ENCODE data around the gene TMPRSS2. TPM values are rescaled to one million over a fixed set of nuclear protein-coding genes. Genes with fewer than 3 reads are reported as not detected.

TMPRSS2 gene
- total RNA-seq, 2 experiments from 2014 or later, result not detected

DNA sequence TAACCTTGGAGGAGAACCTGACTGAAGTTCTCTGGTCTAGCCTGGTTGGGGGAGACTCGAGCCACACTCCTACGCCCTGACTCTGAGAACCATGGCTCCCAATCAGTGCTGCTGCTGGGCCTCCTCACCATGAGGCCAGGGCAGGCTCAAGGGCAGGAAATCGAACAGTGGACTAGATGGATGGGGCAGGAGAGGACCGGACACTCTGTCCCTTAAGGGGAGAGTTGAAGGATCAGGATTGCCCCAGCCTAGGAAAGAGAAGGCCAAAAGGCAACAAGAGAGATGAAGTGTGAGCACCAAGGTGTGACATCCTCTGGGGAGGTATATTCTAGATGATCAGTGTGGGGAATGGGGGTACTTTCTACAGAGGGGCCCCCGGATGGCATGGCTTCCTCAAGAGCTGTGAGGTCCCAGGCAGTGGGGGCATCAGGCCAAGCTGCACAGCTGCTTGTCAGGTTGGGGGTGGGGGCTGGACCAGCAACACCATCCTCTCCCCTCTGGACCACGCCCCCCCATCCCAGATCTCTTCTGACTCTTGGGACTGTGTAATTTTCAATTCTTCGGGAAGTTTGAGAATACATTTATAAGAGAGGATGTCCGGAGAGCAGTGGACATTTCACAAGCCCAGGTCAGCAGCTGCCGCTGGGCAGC, 47.9 kb downstream of the TMPRSS2 start:
- Histone ChIP-seq H3K4me3 (ENCODE audit: low read length) (no peak overlapping the region), H3K4me1 (ENCODE audit: insufficient read depth, low read length) (no peaks in the 10 kb centered on the region), H3K9me3 (ENCODE audit: control insufficient read depth in 1 of 2, insufficient read depth in 1 of 2, low read length in 2 of 2) (no peaks in the 10 kb centered on the region), H3K27ac (ENCODE audit: low read depth in 1 of 2, low read length in 2 of 2) (no peak overlapping the region), H3K36me3 (ENCODE audit: insufficient read depth, low read length) (peaks cover 31% of the 10 kb centered on the region), H3K27me3 (ENCODE audit: control insufficient read depth in 1 of 2, insufficient read depth in 2 of 2, low read length in 2 of 2) (no peaks in the 10 kb centered on the region)
- Mint-ChIP-seq H3K4me1 (ENCODE audit: low read depth) (peaks cover 5% of the 10 kb centered on the region), H3K27ac (no peak overlapping the region), H3K9me3 (no peaks in the 10 kb centered on the region), H3K4me3 (no peak overlapping the region), H3K27me3 (no peaks in the 10 kb centered on the region), H3K36me3 (ENCODE audit: low read depth) (peaks cover 57% of the 10 kb centered on the region)
- no peak for ATAC-seq (ENCODE audit: poor library complexity)
- DNase-seq, result peak in 1 of 14 experiments; percentile 62
- intact Hi-C loops (cut with DNase I, micrococcal nuclease), result loop anchor here (1.0 kb wide), 1 partner anchor 177 kb away; no protein-coding TSS in a partner anchor
- ChIA-PET POLR2A (interaction anchor here (1.0 to 1.4 kb wide), 2 partner anchors 90 to 177 kb away, joined by 6 to 11 read pairs; no protein-coding TSS in a partner anchor), CTCF (interaction anchor here (0.9 to 7.2 kb wide), 3 partner anchors 174 to 180 kb away, joined by 4 to 73 read pairs (median 6); no protein-coding TSS in a partner anchor)
- TF ChIP-seq, protein P1, sequence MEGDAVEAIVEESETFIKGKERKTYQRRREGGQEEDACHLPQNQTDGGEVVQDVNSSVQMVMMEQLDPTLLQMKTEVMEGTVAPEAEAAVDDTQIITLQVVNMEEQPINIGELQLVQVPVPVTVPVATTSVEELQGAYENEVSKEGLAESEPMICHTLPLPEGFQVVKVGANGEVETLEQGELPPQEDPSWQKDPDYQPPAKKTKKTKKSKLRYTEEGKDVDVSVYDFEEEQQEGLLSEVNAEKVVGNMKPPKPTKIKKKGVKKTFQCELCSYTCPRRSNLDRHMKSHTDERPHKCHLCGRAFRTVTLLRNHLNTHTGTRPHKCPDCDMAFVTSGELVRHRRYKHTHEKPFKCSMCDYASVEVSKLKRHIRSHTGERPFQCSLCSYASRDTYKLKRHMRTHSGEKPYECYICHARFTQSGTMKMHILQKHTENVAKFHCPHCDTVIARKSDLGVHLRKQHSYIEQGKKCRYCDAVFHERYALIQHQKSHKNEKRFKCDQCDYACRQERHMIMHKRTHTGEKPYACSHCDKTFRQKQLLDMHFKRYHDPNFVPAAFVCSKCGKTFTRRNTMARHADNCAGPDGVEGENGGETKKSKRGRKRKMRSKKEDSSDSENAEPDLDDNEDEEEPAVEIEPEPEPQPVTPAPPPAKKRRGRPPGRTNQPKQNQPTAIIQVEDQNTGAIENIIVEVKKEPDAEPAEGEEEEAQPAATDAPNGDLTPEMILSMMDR (IDR thresholded peaks at IDR 0.05), result no peak

DNA sequence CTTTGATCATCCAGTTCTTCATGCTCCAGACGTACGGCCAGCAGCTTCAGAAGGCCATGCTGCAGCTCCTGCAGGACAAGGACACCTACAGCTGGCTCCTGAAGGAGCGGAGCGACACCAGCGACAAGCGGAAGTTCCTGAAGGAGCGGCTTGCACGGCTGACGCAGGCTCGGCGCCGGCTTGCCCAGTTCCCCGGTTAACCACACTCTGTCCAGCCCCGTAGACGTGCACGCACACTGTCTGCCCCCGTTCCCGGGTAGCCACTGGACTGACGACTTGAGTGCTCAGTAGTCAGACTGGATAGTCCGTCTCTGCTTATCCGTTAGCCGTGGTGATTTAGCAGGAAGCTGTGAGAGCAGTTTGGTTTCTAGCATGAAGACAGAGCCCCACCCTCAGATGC, 49.4 kb downstream of the TMPRSS2 start:
- TF ChIP-seq, protein P1 (IDR thresholded peaks at IDR 0.05), result no peak
- no peak overlapping the region for H3K27ac ChIP-seq (ENCODE audit: low read depth in 1 of 2, low read length in 2 of 2)
- ATAC-seq (ENCODE audit: poor library complexity) (no peak), DNase-seq (no peak)
- peaks cover 42% of the 10 kb centered on the region for H3K36me3 ChIP-seq (ENCODE audit: insufficient read depth, low read length)
- H3K27me3 ChIP-seq (ENCODE audit: control insufficient read depth in 1 of 2, insufficient read depth in 2 of 2, low read length in 2 of 2), result no peaks in the 10 kb centered on the region
- no peaks in the 10 kb centered on the region for H3K9me3 ChIP-seq (ENCODE audit: control insufficient read depth in 1 of 2, insufficient read depth in 1 of 2, low read length in 2 of 2)
- ChIA-PET CTCF (interaction anchor here (7.2 kb wide), 1 partner anchor 175 kb away, joined by 73 read pairs; no protein-coding TSS in a partner anchor), POLR2A (interaction anchor here (1.5 kb wide), 1 partner anchor 96 kb away, joined by 3 read pairs; no protein-coding TSS in a partner anchor)
- no peaks in the 10 kb centered on the region for H3K4me1 ChIP-seq (ENCODE audit: insufficient read depth, low read length)
- Mint-ChIP-seq H3K36me3 (ENCODE audit: low read depth) (peaks cover 62% of the 10 kb centered on the region), H3K27me3 (no peaks in the 10 kb centered on the region), H3K4me3 (no peak overlapping the region), H3K27ac (no peak overlapping the region), H3K9me3 (no peaks in the 10 kb centered on the region), H3K4me1 (ENCODE audit: low read depth) (peaks cover 5% of the 10 kb centered on the region)
- intact Hi-C loops (cut with DNase I, micrococcal nuclease), result no loop called here
- H3K4me3 ChIP-seq (ENCODE audit: low read length), result no peak overlapping the region

DNA sequence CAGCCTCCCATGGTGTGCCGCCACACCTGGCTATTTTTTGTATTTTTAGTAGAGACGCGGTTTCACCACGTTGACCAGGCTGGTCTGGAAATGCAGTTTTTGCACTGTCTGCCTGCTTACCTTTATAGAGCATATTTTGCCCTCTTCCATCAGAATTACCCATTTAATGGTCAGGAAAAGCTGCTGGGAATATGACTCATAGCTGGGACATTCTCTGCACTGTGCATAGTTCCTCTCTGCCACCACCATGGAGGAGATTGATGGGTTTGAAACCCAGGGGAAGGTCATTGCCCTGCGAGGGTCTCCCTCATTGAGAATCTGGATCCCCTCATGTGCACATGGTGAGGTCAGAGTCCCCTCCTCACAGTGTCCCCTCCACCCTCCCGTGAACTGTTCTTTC, 49.8 kb downstream of the TMPRSS2 start:
- Histone ChIP-seq H3K27me3 (ENCODE audit: control insufficient read depth in 1 of 2, insufficient read depth in 2 of 2, low read length in 2 of 2) (no peaks in the 10 kb centered on the region), H3K4me1 (ENCODE audit: insufficient read depth, low read length) (no peaks in the 10 kb centered on the region), H3K27ac (ENCODE audit: low read depth in 1 of 2, low read length in 2 of 2) (no peak overlapping the region), H3K9me3 (ENCODE audit: control insufficient read depth in 1 of 2, insufficient read depth in 1 of 2, low read length in 2 of 2) (no peaks in the 10 kb centered on the region), H3K4me3 (ENCODE audit: low read length) (no peak overlapping the region), H3K36me3 (ENCODE audit: insufficient read depth, low read length) (peaks cover 44% of the 10 kb centered on the region)
- Mint-ChIP-seq H3K27me3 (no peaks in the 10 kb centered on the region), H3K4me3 (no peak overlapping the region), H3K36me3 (ENCODE audit: low read depth) (peaks cover 67% of the 10 kb centered on the region), H3K9me3 (no peaks in the 10 kb centered on the region), H3K4me1 (ENCODE audit: low read depth) (peaks cover 5% of the 10 kb centered on the region), H3K27ac (no peak overlapping the region)
- ChIA-PET POLR2A (interaction anchor here (1.5 kb wide), 1 partner anchor 96 kb away, joined by 3 read pairs; no protein-coding TSS in a partner anchor), CTCF (interaction anchor here (7.2 kb wide), 1 partner anchor 174 kb away, joined by 73 read pairs; no protein-coding TSS in a partner anchor)
- ATAC-seq (ENCODE audit: poor library complexity), result no peak
- intact Hi-C loops (cut with DNase I, micrococcal nuclease), result no loop called here
- TF ChIP-seq, protein P1 (IDR thresholded peaks at IDR 0.05), result no peak
- DNase-seq, result no peak

Measured in CD4-positive, alpha-beta T cell (primary cell).